IMR-90 (cell line): ENCODE data around the gene CCNG1.
"Not testable (repeated sequence)": the region's sequence is repeated elsewhere in the genome, so short reads cannot be mapped to it uniquely, and the experiment has no call there.

Experiments used
- CEBPB ChIP-seq: IDR thresholded peaks from 2 replicates; pipeline ENCODE4 v1.6.1; 2012; ENCODE audit warnings: low read depth, low read length, improper control_type of control experiment
- CTCF ChIP-seq: conservative IDR thresholded peaks from 2 replicates; pipeline ENCODE4 v1.5.1; 2012; ENCODE audit warnings: mild to moderate bottlenecking, low read depth, low read length, improper control_type of control experiment
- MXI1 ChIP-seq: IDR thresholded peaks from 2 replicates; pipeline ENCODE4 v1.6.1; 2012; ENCODE audit warnings: low read depth, mild to moderate bottlenecking, low read length, moderate library complexity, borderline replicate concordance
- POLR2A ChIP-seq: IDR thresholded peaks from 2 replicates; pipeline ENCODE4 v1.6.1; 2012; ENCODE audit warnings: mild to moderate bottlenecking, low read depth, low read length

- TF ChIP-seq POLR2A, CTCF, MXI1, CEBPB: not testable (repeated sequence)
These were observed 18.0 kb downstream of the CCNG1 start for GRCh38 chr5:163455406-163455805.
